ENCODE measurements around the gene IMMP2L.

The IMMP2L gene

GRCh38 chr7:110929480-110930249 lies 632.6 kb downstream of the IMMP2L start:
- ATAC-seq (replicated peaks) (no peak), DNase-seq (no peak)
- Mint-ChIP-seq H3K9me3 (peaks cover 0 to 2% of the 10 kb centered on the region in 2 donors), H3K4me1 (ENCODE audit: low read depth in 2 of 2) (no peaks in the 10 kb centered on the region), H3K36me3 (ENCODE audit: insufficient read depth) (no peaks in the 10 kb centered on the region), H3K27ac (no peak overlapping the region), H3K27me3 (no peaks in the 10 kb centered on the region), H3K4me3 (no peak overlapping the region)

DNA sequence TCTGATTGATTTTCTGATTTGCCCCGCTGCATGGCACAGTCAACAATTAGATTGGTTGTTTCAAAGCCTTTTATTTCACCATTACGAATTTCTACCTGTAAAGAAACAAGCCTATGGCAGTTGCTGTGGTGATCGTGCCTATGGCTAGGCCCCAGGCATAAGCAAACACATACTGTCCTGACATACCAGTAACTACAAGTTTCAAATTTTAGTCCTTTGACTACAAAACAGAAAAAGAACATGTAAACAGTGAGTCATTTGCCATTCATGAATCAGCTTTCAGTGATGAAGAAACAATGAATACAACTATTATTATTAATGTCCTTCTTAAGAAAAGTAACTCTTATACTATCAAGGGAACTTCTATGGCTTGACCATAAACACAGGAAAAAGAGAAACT lies 639.4 kb downstream of the IMMP2L start:
- Mint-ChIP-seq H3K4me1 (ENCODE audit: low read depth in 2 of 2) (no peaks in the 10 kb centered on the region), H3K27ac (no peak overlapping the region), H3K9me3 (no peaks in the 10 kb centered on the region), H3K36me3 (ENCODE audit: insufficient read depth) (no peaks in the 10 kb centered on the region), H3K27me3 (no peaks in the 10 kb centered on the region), H3K4me3 (no peak overlapping the region)
- no peak for ATAC-seq (replicated peaks)
- DNase-seq: no peak

- no peak overlapping the region for H3K4me3 Mint-ChIP-seq
- H3K27ac Mint-ChIP-seq: no peak overlapping the region
- no peaks in the 10 kb centered on the region for H3K9me3 Mint-ChIP-seq
- H3K4me1 Mint-ChIP-seq (ENCODE audit: low read depth in 2 of 2): no peaks in the 10 kb centered on the region
- no peaks in the 10 kb centered on the region for H3K27me3 Mint-ChIP-seq
- no peaks in the 10 kb centered on the region for H3K36me3 Mint-ChIP-seq (ENCODE audit: insufficient read depth)
- no peak for DNase-seq
- ATAC-seq (replicated peaks): no peak
Observed at GRCh38 chr7:110921595-110922151, 640.6 kb downstream of the IMMP2L start.

DNA sequence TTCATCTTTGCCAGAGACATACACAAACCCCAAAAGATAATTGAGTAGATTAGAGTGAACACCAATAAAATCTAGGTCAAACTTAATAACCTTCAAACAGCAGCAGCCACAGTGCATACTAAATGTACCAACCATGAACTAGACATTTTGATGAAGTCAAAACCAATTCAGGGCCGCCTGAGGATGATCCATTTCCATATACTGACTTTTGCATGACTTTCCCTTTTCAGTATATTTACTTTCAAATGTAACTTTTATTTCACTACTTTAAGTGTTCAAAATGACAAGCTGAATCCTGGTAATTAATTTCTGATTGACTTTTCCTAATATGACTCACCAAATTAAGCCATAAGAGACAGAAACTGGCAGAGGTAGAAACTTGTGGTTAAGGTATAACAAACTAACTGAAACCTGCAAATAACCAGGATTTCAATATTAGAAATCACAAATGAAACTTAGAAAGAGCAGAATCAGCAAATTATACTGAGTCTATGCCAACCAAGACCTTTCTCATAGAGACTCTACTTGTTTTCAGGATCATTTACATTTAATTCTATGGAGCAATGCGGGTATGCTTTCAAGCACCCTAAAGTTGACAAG lies 643.2 kb downstream of the IMMP2L start:
- H3K27me3 Mint-ChIP-seq: no peaks in the 10 kb centered on the region
- no peak overlapping the region for H3K4me3 Mint-ChIP-seq
- DNase-seq (no peak), ATAC-seq (replicated peaks) (no peak)
- H3K4me1 Mint-ChIP-seq (ENCODE audit: low read depth in 2 of 2): no peaks in the 10 kb centered on the region
- no peaks in the 10 kb centered on the region for H3K9me3 Mint-ChIP-seq
- no peak overlapping the region for H3K27ac Mint-ChIP-seq
- H3K36me3 Mint-ChIP-seq (ENCODE audit: insufficient read depth): no peaks in the 10 kb centered on the region

DNA sequence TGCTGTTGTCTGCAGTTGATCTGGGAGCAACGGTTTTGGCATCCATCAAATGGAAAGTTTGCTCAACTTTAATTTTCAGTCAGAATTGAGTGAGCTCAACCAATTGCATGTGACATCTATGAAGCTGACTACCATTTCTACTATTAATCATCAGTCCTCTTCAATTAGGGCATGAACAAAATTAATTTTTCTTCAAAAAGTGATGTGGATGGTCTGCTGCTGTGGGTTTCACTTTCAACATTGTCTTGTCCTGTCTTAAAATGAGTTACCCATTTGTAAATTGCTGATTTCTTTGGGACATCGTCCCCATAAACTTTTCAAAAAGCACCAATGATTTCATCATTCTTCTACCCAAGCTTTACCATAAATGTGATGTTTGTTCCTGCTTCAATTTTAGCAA lies 648.0 kb downstream of the IMMP2L start:
- DNase-seq (no peak), ATAC-seq (replicated peaks) (no peak)
- H3K4me3 Mint-ChIP-seq: no peak overlapping the region
- no peaks in the 10 kb centered on the region for H3K9me3 Mint-ChIP-seq
- no peaks in the 10 kb centered on the region for H3K36me3 Mint-ChIP-seq (ENCODE audit: insufficient read depth)
- no peaks in the 10 kb centered on the region for H3K27me3 Mint-ChIP-seq
- H3K27ac Mint-ChIP-seq: no peak overlapping the region
- no peaks in the 10 kb centered on the region for H3K4me1 Mint-ChIP-seq (ENCODE audit: low read depth in 2 of 2)

GRCh38 chr7:110911632-110912031 lies 650.7 kb downstream of the IMMP2L start:
- DNase-seq: no peak
- Mint-ChIP-seq H3K27me3 (no peaks in the 10 kb centered on the region), H3K9me3 (peaks cover 0 to 1% of the 10 kb centered on the region in 2 donors)

GRCh38 chr7:110909117-110909516 lies 653.2 kb downstream of the IMMP2L start:
- H3K9me3 Mint-ChIP-seq: peaks cover 0 to 2% of the 10 kb centered on the region in 2 donors
- no peak overlapping the region for H3K27ac Mint-ChIP-seq
- H3K4me3 Mint-ChIP-seq: no peak overlapping the region
- no peaks in the 10 kb centered on the region for H3K36me3 Mint-ChIP-seq (ENCODE audit: insufficient read depth)
- H3K4me1 Mint-ChIP-seq (ENCODE audit: low read depth in 2 of 2): peaks cover 1 to 5% of the 10 kb centered on the region in 2 donors
- no peaks in the 10 kb centered on the region for H3K27me3 Mint-ChIP-seq
- ATAC-seq (replicated peaks) (no peak), DNase-seq (no peak)

More at GRCh38 chr7:110911632-110912031, 650.7 kb downstream of the IMMP2L start:
- no peaks in the 10 kb centered on the region for H3K36me3 Mint-ChIP-seq (ENCODE audit: insufficient read depth)
- no peak for ATAC-seq (replicated peaks)
- peaks cover 0 to 1% of the 10 kb centered on the region in 2 donors for H3K4me1 Mint-ChIP-seq (ENCODE audit: low read depth in 2 of 2)
- no peak overlapping the region for H3K4me3 Mint-ChIP-seq
- no peak overlapping the region for H3K27ac Mint-ChIP-seq

DNA sequence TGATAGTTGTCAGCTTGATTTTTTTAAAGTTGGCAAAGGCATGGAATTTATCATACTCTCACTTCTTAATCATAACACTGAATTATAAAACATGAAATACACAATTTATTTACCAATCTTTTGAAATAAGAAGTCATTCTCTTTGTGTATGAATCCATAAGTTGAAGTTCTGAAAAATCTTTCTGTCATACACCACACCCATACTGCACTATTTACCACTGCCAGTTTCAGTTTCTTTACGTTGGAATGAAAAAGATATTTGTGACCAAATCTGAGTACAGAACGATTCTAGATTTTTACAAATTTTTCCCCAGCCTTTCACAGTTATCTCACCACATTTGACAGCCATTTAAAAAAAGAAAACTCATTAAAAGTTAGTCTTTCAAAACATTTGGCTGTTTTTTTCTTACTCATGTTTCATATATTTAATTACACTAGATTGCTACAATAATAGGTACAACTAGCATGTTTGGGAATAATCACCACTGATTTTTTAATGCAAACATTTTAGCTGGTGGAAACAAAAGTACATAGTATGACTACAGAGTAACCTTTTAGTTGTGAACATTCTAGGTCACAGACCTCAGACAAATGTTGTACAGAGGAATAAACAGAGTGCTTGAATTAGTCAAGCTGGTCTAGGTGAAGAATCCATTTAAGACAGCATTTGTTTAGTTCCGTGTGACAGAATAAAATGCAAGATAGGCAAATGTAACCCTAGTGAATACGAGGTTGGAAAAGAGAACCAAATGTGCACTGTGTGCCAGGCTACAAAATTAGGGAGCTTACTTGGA lies 656.3 kb downstream of the IMMP2L start:
- no peak for ATAC-seq (replicated peaks)
- DNase-seq: no peak
- no peak overlapping the region for H3K27ac Mint-ChIP-seq

GRCh38 chr7:110898516-110898915 lies 663.8 kb downstream of the IMMP2L start:
- Mint-ChIP-seq H3K4me1 (ENCODE audit: low read depth in 2 of 2) (no peaks in the 10 kb centered on the region), H3K36me3 (ENCODE audit: insufficient read depth) (no peaks in the 10 kb centered on the region), H3K27me3 (no peaks in the 10 kb centered on the region), H3K4me3 (no peak overlapping the region), H3K27ac (no peak overlapping the region), H3K9me3 (peaks cover 0 to 2% of the 10 kb centered on the region in 2 donors)
- DNase-seq (no peak), ATAC-seq (replicated peaks) (no peak)

More for the DNA sequence above, 656.3 kb downstream of the IMMP2L start:
- Mint-ChIP-seq H3K4me3 (no peak overlapping the region), H3K27me3 (no peaks in the 10 kb centered on the region), H3K4me1 (ENCODE audit: low read depth in 2 of 2) (peaks cover 1 to 5% of the 10 kb centered on the region in 2 donors), H3K36me3 (ENCODE audit: insufficient read depth) (no peaks in the 10 kb centered on the region), H3K9me3 (peaks cover 0 to 4% of the 10 kb centered on the region in 2 donors)

DNA sequence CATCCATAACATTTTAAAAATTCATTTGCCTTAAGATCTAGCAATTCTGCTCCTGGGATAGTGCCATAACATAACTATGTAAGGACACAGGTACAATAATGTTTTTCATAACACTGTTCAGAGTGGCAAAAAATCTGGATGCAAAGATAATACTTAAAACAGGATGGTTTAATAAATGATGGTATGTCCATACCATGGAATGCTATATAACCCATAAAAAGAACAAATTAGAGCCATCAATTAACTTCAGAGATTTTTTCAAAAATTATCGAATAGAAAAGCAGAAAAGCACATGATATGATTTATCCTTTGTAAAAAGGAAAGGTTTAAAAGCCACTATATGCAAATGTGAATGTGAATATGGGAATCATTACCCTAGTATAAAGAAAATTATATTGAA lies 664.8 kb downstream of the IMMP2L start:
- ATAC-seq (replicated peaks) (no peak), DNase-seq (no peak)
- no peaks in the 10 kb centered on the region for H3K27me3 Mint-ChIP-seq
- H3K27ac Mint-ChIP-seq: no peak overlapping the region
- no peaks in the 10 kb centered on the region for H3K4me1 Mint-ChIP-seq (ENCODE audit: low read depth in 2 of 2)
- no peak overlapping the region for H3K4me3 Mint-ChIP-seq
- H3K36me3 Mint-ChIP-seq (ENCODE audit: insufficient read depth): no peaks in the 10 kb centered on the region
- no peaks in the 10 kb centered on the region for H3K9me3 Mint-ChIP-seq

- Mint-ChIP-seq H3K27me3 (no peaks in the 10 kb centered on the region), H3K4me3 (no peak overlapping the region), H3K9me3 (no peaks in the 10 kb centered on the region), H3K27ac (no peak overlapping the region), H3K36me3 (ENCODE audit: insufficient read depth) (no peaks in the 10 kb centered on the region), H3K4me1 (ENCODE audit: low read depth in 2 of 2) (no peaks in the 10 kb centered on the region)
- no peak for DNase-seq
- no peak for ATAC-seq (replicated peaks)
Observed at GRCh38 chr7:110894111-110894510, 668.2 kb downstream of the IMMP2L start.

GRCh38 chr7:110891197-110891596 lies 671.1 kb downstream of the IMMP2L start:
- DNase-seq (no peak), ATAC-seq (replicated peaks) (no peak)
- Mint-ChIP-seq H3K27me3 (no peaks in the 10 kb centered on the region), H3K9me3 (no peaks in the 10 kb centered on the region), H3K36me3 (ENCODE audit: insufficient read depth) (no peaks in the 10 kb centered on the region), H3K4me3 (no peak overlapping the region), H3K27ac (no peak overlapping the region), H3K4me1 (ENCODE audit: low read depth in 2 of 2) (no peaks in the 10 kb centered on the region)

DNA sequence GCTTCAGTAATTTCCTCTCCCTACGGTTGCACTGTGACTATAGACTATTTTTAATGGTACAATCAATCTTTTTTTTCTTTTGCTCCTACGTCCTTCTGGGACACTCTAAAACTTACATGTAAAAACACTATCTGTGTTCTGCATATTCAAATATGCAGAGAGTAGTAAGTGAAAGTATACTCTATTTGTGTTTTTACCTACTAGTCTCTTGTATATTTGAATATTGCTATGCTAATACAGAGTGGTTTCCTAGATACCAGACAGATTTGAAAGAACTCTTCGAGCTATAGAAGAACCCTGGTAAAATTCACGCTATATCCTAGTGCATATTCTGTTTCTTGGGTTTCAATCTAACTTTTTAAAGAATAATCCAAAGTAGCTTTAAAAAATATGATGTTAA lies 672.2 kb downstream of the IMMP2L start:
- Mint-ChIP-seq H3K36me3 (ENCODE audit: insufficient read depth) (no peaks in the 10 kb centered on the region), H3K27ac (no peak overlapping the region)

More for the DNA sequence above, 672.2 kb downstream of the IMMP2L start:
- H3K27me3 Mint-ChIP-seq: no peaks in the 10 kb centered on the region
- DNase-seq: no peak
- no peak for ATAC-seq (replicated peaks)
- H3K9me3 Mint-ChIP-seq: no peaks in the 10 kb centered on the region
- H3K4me3 Mint-ChIP-seq: no peak overlapping the region
- no peaks in the 10 kb centered on the region for H3K4me1 Mint-ChIP-seq (ENCODE audit: low read depth in 2 of 2)

All from effector memory CD8-positive, alpha-beta T cell (primary cell).